Loucy (cell line): ENCODE measurements around the gene CENPU.

Source experiments
- CTCF ChIP-seq: fragments of 200-600 bp; sonication (generic); conservative IDR thresholded peaks from 2 replicates; pipeline ENCODE4 v1.5.1; 2014; ENCODE audit warnings: mild to moderate bottlenecking, antibody characterized with exemption, low read length
- EZH2phosphoT487 ChIP-seq: fragments of 200-600 bp; IDR thresholded peaks from 2 replicates; pipeline ENCODE4 v1.6.1; 2018; ENCODE audit warnings: antibody characterized with exemption, mild to moderate bottlenecking, moderate library complexity, borderline replicate concordance

- TF ChIP-seq CTCF (no peak), EZH2phosphoT487 (no peak)
Measured at GRCh38 chr4:184744236-184744635, 10.3 kb upstream of the CENPU start.
